Nephron (organoid): Measurements from ENCODE around the gene PACRG.

Experiments used
- H3K27ac Mint-ChIP-seq, 3 experiments: 2 replicates each; pipeline ENCODE4 v1.8.0; 2020; ENCODE audit warnings: mixed read lengths in 3 of 3, mild to moderate bottlenecking in 2 of 3, moderate library complexity in 1 of 3
- H3K27me3 Mint-ChIP-seq: 2 replicates; pipeline ENCODE4 v1.8.0; 2021; ENCODE audit warnings: low read depth, mild to moderate bottlenecking, moderate library complexity, mixed read lengths
- H3K36me3 Mint-ChIP-seq: 2 replicates; pipeline ENCODE4 v1.8.0; 2020; ENCODE audit warnings: low read depth, mixed read lengths
- H3K4me1 Mint-ChIP-seq: 2 replicates; pipeline ENCODE4 v1.8.0; 2020; ENCODE audit warnings: mixed read lengths
- H3K4me3 Mint-ChIP-seq, 3 experiments: 2 replicates each; pipeline ENCODE4 v1.8.0; 2020; ENCODE audit warnings: mild to moderate bottlenecking in 3 of 3, mixed read lengths in 3 of 3, moderate library complexity in 2 of 3
- H3K9me3 Mint-ChIP-seq: 2 replicates; pipeline ENCODE4 v1.8.0; 2020; ENCODE audit warnings: mixed read lengths
- TF ChIP-seq, protein P1 (sequence below), 3 experiments: fragments of 200-600 bp; sonication (generic); IDR thresholded peaks; one replicate each; pipeline ENCODE4 v1.5.0; 2021; ENCODE audit warnings: antibody characterized with exemption in 3 of 3; ENCODE audit not compliant: unreplicated experiment in 3 of 3

Gene PACRG

DNA sequence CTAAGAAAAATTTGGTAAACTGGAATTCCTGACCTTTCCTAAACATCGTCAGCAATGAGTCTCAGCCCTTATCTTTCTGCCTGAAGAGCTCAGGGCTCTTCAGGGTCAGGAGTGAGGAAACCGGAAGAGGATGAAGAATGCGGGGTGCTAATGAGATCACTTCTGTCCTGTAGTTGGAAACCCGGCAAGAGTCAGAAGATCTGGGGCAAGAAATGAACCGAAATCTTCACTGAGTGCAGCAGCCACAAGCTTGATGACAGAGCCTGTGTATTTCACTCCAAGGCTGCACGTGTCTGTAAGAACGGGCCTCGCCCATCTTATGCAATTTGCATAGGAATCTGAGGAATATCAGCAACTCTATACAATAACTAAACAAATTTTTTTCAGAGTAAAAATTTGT lies 626.3 kb downstream of the PACRG start:
- Mint-ChIP-seq H3K36me3 (no peaks in the 10 kb centered on the region), H3K27me3 (no peaks in the 10 kb centered on the region), H3K4me3 (no peak overlapping the region), H3K4me1 (peaks cover 27% of the 10 kb centered on the region), H3K9me3 (no peaks in the 10 kb centered on the region), H3K27ac (peak overlapping the region in 2 of 3 experiments; percentile 73 to 76)
- TF ChIP-seq, protein P1, sequence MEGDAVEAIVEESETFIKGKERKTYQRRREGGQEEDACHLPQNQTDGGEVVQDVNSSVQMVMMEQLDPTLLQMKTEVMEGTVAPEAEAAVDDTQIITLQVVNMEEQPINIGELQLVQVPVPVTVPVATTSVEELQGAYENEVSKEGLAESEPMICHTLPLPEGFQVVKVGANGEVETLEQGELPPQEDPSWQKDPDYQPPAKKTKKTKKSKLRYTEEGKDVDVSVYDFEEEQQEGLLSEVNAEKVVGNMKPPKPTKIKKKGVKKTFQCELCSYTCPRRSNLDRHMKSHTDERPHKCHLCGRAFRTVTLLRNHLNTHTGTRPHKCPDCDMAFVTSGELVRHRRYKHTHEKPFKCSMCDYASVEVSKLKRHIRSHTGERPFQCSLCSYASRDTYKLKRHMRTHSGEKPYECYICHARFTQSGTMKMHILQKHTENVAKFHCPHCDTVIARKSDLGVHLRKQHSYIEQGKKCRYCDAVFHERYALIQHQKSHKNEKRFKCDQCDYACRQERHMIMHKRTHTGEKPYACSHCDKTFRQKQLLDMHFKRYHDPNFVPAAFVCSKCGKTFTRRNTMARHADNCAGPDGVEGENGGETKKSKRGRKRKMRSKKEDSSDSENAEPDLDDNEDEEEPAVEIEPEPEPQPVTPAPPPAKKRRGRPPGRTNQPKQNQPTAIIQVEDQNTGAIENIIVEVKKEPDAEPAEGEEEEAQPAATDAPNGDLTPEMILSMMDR (IDR thresholded peaks at IDR 0.05; ENCODE audit: unreplicated experiment in 3 of 3): no peak

DNA sequence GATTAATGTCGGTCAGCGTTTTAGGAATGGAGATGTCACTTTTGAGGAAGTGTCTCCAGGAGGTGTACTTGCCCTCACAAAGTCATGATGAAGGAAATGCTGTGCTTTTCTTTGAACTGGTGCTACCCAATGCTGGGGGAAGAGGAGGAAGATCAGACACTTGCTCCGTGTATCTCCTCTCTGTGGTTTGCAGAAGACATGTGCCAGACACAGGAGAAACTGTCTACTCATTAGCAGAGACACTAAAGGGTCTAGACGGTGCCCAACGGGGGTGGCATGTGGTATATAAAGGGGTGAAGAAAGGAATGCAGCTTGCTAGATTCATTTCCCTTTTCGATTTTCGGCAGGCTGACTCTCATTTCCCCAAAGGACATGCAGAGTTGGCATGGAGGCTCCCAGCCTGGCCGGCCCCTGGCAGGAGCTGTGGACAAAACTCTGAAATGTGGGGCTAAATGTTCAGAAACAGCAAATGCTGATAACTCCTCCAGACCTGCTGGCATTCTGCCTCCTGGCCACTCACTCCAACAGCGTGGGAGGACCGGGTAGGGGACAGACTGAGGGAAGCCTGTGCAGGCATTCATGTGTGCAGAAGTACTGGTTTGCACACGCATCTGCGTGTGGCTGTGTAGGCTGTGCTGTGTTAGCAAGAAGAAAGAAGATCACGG lies 627.1 kb downstream of the PACRG start:
- TF ChIP-seq, protein P1 (IDR thresholded peaks at IDR 0.05; ENCODE audit: unreplicated experiment in 3 of 3): no peak
- Mint-ChIP-seq H3K9me3 (no peaks in the 10 kb centered on the region), H3K27me3 (no peaks in the 10 kb centered on the region), H3K4me1 (peaks cover 25% of the 10 kb centered on the region), H3K4me3 (no peak overlapping the region), H3K36me3 (no peaks in the 10 kb centered on the region), H3K27ac (peak overlapping the region; percentile 44 to 76 (median 73))

DNA sequence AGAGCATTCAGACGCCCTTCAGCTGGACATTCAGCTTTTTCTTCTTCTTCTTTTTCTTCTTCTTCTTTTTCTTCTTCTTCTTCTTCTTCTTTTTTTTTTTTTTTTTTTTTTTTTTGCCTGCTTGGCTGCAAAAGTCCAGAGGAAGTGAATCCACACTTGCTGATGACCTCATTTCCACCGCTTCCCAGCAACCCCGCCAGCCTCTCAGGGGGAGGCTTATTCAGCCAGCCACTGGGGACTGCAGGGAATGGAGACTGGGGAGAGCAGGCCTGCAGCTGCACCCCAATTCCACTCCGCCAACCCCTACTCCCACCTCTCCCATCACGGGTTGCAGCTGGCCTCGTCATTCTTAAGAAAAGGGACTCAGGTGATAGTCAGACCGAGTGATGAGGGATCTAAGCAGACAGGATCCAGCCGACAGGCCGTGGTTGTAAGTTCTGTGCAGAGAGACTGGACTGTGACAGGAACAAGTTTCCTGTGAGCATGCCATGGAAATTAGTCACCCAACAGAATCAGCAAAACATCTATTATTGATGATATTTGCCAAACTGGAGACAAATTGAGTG lies 627.7 kb downstream of the PACRG start:
- Mint-ChIP-seq H3K9me3 (no peaks in the 10 kb centered on the region), H3K4me1 (peaks cover 22% of the 10 kb centered on the region), H3K36me3 (no peaks in the 10 kb centered on the region), H3K4me3 (no peak overlapping the region), H3K27ac (peak overlapping the region in 2 of 3 experiments; percentile 73 to 76), H3K27me3 (no peaks in the 10 kb centered on the region)
- TF ChIP-seq, protein P1 (IDR thresholded peaks at IDR 0.05; ENCODE audit: unreplicated experiment in 3 of 3): no peak

DNA sequence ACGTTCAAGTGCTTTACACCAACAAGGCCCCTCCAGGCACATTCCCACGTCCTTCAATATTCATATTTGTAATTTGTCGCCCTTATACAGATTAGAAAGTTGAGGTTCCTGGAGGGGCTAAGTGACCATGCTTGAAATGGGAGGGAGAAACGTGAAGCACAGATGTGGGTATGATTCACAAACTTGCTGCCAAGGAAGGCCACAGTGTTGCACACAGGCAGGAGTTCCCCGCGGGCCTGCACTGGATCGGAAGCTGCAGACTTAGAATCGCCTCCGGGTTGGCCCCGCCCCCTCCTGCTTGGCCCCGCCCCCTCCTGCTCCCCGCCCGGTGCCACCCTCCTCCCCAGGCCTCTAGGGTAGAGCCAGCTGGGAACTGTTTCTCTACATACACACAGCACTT lies 628.5 kb downstream of the PACRG start:
- TF ChIP-seq, protein P1 (IDR thresholded peaks at IDR 0.05; ENCODE audit: unreplicated experiment in 3 of 3): no peak
- no peaks in the 10 kb centered on the region for H3K9me3 Mint-ChIP-seq
- peaks cover 22% of the 10 kb centered on the region for H3K4me1 Mint-ChIP-seq
- H3K36me3 Mint-ChIP-seq: no peaks in the 10 kb centered on the region
- no peak overlapping the region for H3K4me3 Mint-ChIP-seq
- H3K27me3 Mint-ChIP-seq: no peaks in the 10 kb centered on the region
- H3K27ac Mint-ChIP-seq: no peak overlapping the region

DNA sequence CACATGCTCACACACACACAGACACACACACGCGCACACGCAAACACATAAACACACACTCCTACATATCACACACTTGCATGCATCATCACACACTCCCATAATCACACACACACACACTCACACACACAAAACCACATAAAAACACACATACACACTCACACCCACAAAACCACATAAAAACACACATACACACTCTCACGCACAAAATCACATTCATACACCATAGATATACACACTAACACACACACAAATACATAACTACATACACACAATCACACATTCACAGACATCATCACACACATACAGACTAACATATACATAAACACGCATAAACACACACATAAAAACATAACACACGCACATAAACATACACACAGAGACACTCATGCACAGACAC lies 629.0 kb downstream of the PACRG start:
- Mint-ChIP-seq H3K4me1 (peaks cover 22% of the 10 kb centered on the region), H3K36me3 (no peaks in the 10 kb centered on the region), H3K27me3 (no peaks in the 10 kb centered on the region), H3K4me3 (no peak overlapping the region), H3K9me3 (no peaks in the 10 kb centered on the region), H3K27ac (no peak overlapping the region)
- TF ChIP-seq, protein P1 (IDR thresholded peaks at IDR 0.05; ENCODE audit: unreplicated experiment in 3 of 3): no peak

DNA sequence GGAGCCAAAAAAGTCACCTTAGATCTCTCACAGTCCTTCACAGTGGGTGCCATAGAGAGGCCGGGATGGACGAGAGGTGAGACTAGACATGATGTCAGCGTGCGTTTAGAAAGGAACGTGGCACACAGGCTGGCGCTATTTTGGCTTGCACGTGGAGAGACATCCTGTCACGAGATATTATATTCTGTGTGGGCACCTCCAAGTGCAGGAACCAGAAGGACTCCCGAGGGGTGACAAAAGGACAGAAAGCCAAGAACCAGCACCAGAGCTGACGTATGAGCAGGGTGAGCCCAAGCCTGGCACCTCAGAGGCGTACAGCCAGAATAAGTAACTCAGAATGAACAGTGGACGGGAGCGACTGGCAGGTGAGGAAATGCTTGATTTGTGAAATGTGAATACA lies 636.9 kb downstream of the PACRG start:
- H3K4me1 Mint-ChIP-seq: peaks cover 13% of the 10 kb centered on the region
- no peaks in the 10 kb centered on the region for H3K9me3 Mint-ChIP-seq
- TF ChIP-seq, protein P1 (IDR thresholded peaks at IDR 0.05; ENCODE audit: unreplicated experiment in 3 of 3): no peak
- no peak overlapping the region for H3K27ac Mint-ChIP-seq
- no peaks in the 10 kb centered on the region for H3K36me3 Mint-ChIP-seq
- no peaks in the 10 kb centered on the region for H3K27me3 Mint-ChIP-seq
- H3K4me3 Mint-ChIP-seq: no peak overlapping the region
